K562 treated with DMSO at 1 percent for 48 hours (cell line): ENCODE measurements around the gene KYNU. TPM values are rescaled to one million over a fixed set of nuclear protein-coding genes. Genes with fewer than 3 reads are reported as not detected.

Experiments used
- total RNA-seq: library from RNA; unstranded; fragments of 300-600 nt; gene quantifications from 2 replicates; pipeline ENCODE4 v1.2.3, GENCODE V29; 2022; ENCODE audit warnings: low replicate concordance; ENCODE audit errors: extremely low read depth

KYNU gene
- total RNA-seq: not detected in 2 replicates

GRCh38 chr2:142877216-142877838 lies at the start of gene KYNU:
Gene KYNU, plus strand, starts transcription at chr2:142877664. Its CDS starts 7,704 bp downstream, at chr2:142885368.

